Erythroblast (primary cell): ENCODE results near the gene PRR33.

Source experiments
- GATA1 ChIP-seq: IDR thresholded peaks from 2 replicates; pipeline ENCODE4 v1.6.1; 2011; ENCODE audit warnings: low read depth, mild to moderate bottlenecking, control low read depth, low read length, moderate library complexity
- POLR2A ChIP-seq: IDR thresholded peaks from 2 replicates; pipeline ENCODE4 v1.6.1; 2011; ENCODE audit warnings: mild to moderate bottlenecking, low read length

DNA sequence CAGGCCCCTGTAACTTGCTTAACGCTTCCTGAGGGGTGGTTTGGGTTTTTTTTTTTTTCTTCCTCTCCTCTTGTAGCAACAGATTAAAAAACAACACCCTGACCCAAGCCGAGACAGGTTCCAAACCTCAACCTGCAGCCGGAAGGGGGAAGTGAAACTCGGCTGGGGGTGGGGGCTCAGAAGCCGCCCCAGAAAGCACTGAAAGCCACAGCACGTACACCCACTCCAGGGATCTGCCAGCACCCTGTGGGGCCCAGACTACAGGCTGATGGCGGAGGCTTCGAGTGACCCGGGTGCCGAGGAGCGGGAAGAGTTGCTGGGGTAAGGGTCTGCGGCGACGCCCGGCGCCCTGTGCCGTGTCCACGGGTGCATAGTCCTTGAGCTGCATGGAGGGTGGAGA is 38.8 kb downstream of the PRR33 start, which contains the start of gene LSP1:
- TF ChIP-seq POLR2A (no peak), GATA1 (no peak)
